B cell (primary cell): ENCODE results near the gene IL26. TPM values are rescaled to one million over a fixed set of nuclear protein-coding genes. Genes with fewer than 3 reads are reported as not detected.
"Not testable (repeated sequence)": the region's sequence is repeated elsewhere in the genome, so short reads cannot be mapped to it uniquely, and the experiment has no call there.

ENCODE experiments used
- ATAC-seq: fragments of 200-7000 bp; cut with Tn5 transposase; one replicate; pipeline ENCODE4 v1.10.0; 2021; ENCODE audit warnings: low read depth, mild to moderate bottlenecking, moderate number of reproducible peaks, moderate library complexity
- CTCF ChIA-PET: fragments of 350-600 bp; sonication (Branson Sonifier 250); formaldehyde crosslinking; loops from one replicate; lab custom pipeline; 2021; ENCODE audit warnings: antibody characterized with exemption, inconsistent platforms; lab: Charles Lee
- POLR2A ChIA-PET: fragments of 350-600 bp; sonication (Branson Sonifier 250); formaldehyde crosslinking; loops from one replicate; lab custom pipeline; 2021; ENCODE audit warnings: antibody characterized with exemption; lab: Charles Lee
- DNase-seq: peaks from one replicate; pipeline ENCODE4 v3.0.0; 2013
- H2AFZ ChIP-seq: 2 replicates; pipeline ENCODE4 v1.6.1; 2012; ENCODE audit warnings: mild to moderate bottlenecking, low read depth, low read length; ENCODE audit not compliant: insufficient read depth, poor library complexity, severe bottlenecking
- H3K27ac ChIP-seq, 2 donors: 1 replicate in 1 of 2; 2 replicates in 1 of 2; pipeline ENCODE4 v1.5.1; 2012 to 2013; ENCODE audit warnings: low read length in 2 of 2, mild to moderate bottlenecking in 2 of 2, moderate library complexity in 1 of 2
- H3K27me3 ChIP-seq, 4 experiments: fragments of 200-600 bp in 1 of 4; sonication (generic) in 1 of 4; replicated peaks in 1 of 4; 1 replicate in 2 of 4; 2 replicates in 2 of 4; pipeline versions ENCODE4 v1.6.1 to v1.7.0; 2013 to 2016; ENCODE audit warnings: low read length in 3 of 4, mild to moderate bottlenecking in 2 of 4, mixed read lengths in 1 of 4, moderate library complexity in 1 of 4; ENCODE audit not compliant: insufficient read depth in 4 of 4, control insufficient read depth in 3 of 4; ENCODE audit errors: control extremely low read depth in 1 of 4
- H3K36me3 ChIP-seq, 2 experiments: replicated peaks in 1 of 2; 1 replicate in 1 of 2; 2 replicates in 1 of 2; pipeline versions ENCODE4 v1.6.1 to v1.7.1; 2013; ENCODE audit warnings: low read length in 1 of 2; ENCODE audit not compliant: insufficient read depth in 2 of 2, control insufficient read depth in 1 of 2; ENCODE audit errors: control extremely low read depth in 1 of 2, extremely low read depth in 1 of 2
- H3K4me1 ChIP-seq, 2 donors: fragments of 200-600 bp in 1 of 2; sonication (generic) in 1 of 2; 1 replicate in 1 of 2; 2 replicates in 1 of 2; pipeline versions ENCODE4 v1.5.1 to v1.6.1; 2013 to 2017; ENCODE audit warnings: low read length in 2 of 2; ENCODE audit not compliant: control insufficient read depth in 2 of 2, insufficient read depth in 2 of 2
- H3K4me2 ChIP-seq: replicated peaks from 2 replicates; pipeline ENCODE3; 2012; ENCODE audit warnings: mild to moderate bottlenecking, low read depth, low read length; ENCODE audit not compliant: poor library complexity, severe bottlenecking
- H3K4me3 ChIP-seq, 5 experiments: fragments of 200-600 bp in 1 of 5; sonication (generic) in 1 of 5; 1 replicate in 3 of 5; 2 replicates in 2 of 5; pipeline versions ENCODE4 v1.5.1 to v1.7.0; 2011 to 2016; ENCODE audit warnings: low read length in 4 of 5, mild to moderate bottlenecking in 4 of 5, low read depth in 2 of 5, control low read depth in 1 of 5, moderate library complexity in 1 of 5; ENCODE audit not compliant: insufficient read depth in 1 of 5; ENCODE audit errors: control extremely low read depth in 1 of 5, extremely low read depth in 1 of 5
- H3K79me2 ChIP-seq: fragments of 200-600 bp; sonication (generic); one replicate; pipeline ENCODE4 v1.6.0; 2016; ENCODE audit warnings: low read length; ENCODE audit not compliant: control insufficient read depth, insufficient read depth
- H3K9ac ChIP-seq: fragments of 200-600 bp; sonication (generic); 2 replicates; pipeline ENCODE4 v1.6.1; 2017; ENCODE audit warnings: mild to moderate bottlenecking, low read length, moderate library complexity
- H3K9me3 ChIP-seq, 3 donors: one replicate each; pipeline versions ENCODE4 v1.6.1 to v1.7.1; 2013; ENCODE audit warnings: low read length in 2 of 3; ENCODE audit not compliant: control insufficient read depth in 2 of 3, insufficient read depth in 1 of 3; ENCODE audit errors: control extremely low read depth in 1 of 3
- H4K20me1 ChIP-seq: 2 replicates; pipeline ENCODE4 v1.6.0; 2012; ENCODE audit warnings: mild to moderate bottlenecking, low read length; ENCODE audit not compliant: insufficient read depth, control insufficient read depth, poor library complexity, severe bottlenecking
- H3K27ac Mint-ChIP-seq: one replicate; pipeline ENCODE4 v1.8.0; 2021; ENCODE audit warnings: mixed read lengths
- H3K27me3 Mint-ChIP-seq: one replicate; pipeline ENCODE4 v1.8.0; 2021; ENCODE audit warnings: mixed read lengths
- H3K4me1 Mint-ChIP-seq: one replicate; pipeline ENCODE4 v1.8.0; 2021; ENCODE audit warnings: mixed read lengths
- H3K4me3 Mint-ChIP-seq: one replicate; pipeline ENCODE4 v1.8.0; 2021; ENCODE audit warnings: mixed read lengths
- H3K9me3 Mint-ChIP-seq: one replicate; pipeline ENCODE4 v1.8.0; 2022; ENCODE audit warnings: mixed read lengths; ENCODE audit not compliant: insufficient read depth
- CTCF ChIP-seq: fragments of 200-600 bp; IDR thresholded peaks from one replicate; pipeline ENCODE4 v1.8.0; 2022; ENCODE audit warnings: antibody characterized with exemption, mild to moderate bottlenecking
- EZH2 ChIP-seq: IDR thresholded peaks from 2 replicates; pipeline ENCODE4 v1.6.1; 2012; ENCODE audit warnings: borderline replicate concordance, low read depth, mild to moderate bottlenecking, moderate library complexity, low read length; ENCODE audit not compliant: insufficient read depth, poor library complexity, severe bottlenecking
- WGBS: methylation state at CpG from one replicate; pipeline ENCODE4 v1.1.5; 2013; ENCODE audit warnings: missing lambda C conversion rate; ENCODE audit not compliant: insufficient coverage; 5-methylcytosine and 5-hydroxymethylcytosine counted together
- intact Hi-C: fragments of 100-400 bp; cut with micrococcal nuclease; formaldehyde crosslinking; loops from one replicate; pipeline ENCODE4 v1.10.0; 2022
- polyA plus RNA-seq: library from polyadenylated mRNA; depleted of rRNA; stranded (reverse); fragments of >200 nt; gene quantifications from 2 replicates; pipeline ENCODE4 v1.2.3, GENCODE V29; 2012
- total RNA-seq, 2 donors: library from RNA; stranded (reverse); fragments of 120-200 nt in 1 of 2; gene quantifications; 1 replicate in 1 of 2; 2 replicates in 1 of 2; pipeline versions ENCODE4 v1.2.3 to v1.2.4, GENCODE V29; 2013 to 2022

The IL26 gene
- total and polyA plus RNA-seq, 2 donors (not counting 1 experiment from before 2014, with no cell fraction given), result not detected

- intact Hi-C loops, result loop anchor here (10.0 kb wide), 1 partner anchor 583 kb away; the partner anchor contains the start of gene MDM2
- ATAC-seq, result no peak
- Histone ChIP-seq H3K36me3 (no peaks in the 10 kb centered on the region), H3K27me3 (peaks cover 0 to 3% (median 0%) of the 10 kb centered on the region in 4 experiments), H4K20me1 (no peaks in the 10 kb centered on the region), H3K4me2 (no peak overlapping the region), H3K4me1 (peaks cover 6 to 7% of the 10 kb centered on the region in 2 donors), H3K9ac (no peak overlapping the region), H3K79me2 (no peaks in the 10 kb centered on the region), H3K9me3 (no peaks in the 10 kb centered on the region), H3K27ac (no peak overlapping the region), H3K4me3 (no peak overlapping the region), H2AFZ (no peak overlapping the region)
- POLR2A ChIA-PET, result no interaction called here
- TF ChIP-seq EZH2 (no peak), CTCF (no peak)
- Mint-ChIP-seq H3K9me3 (no peaks in the 10 kb centered on the region), H3K4me3 (no peak overlapping the region), H3K27me3 (peaks cover 9% of the 10 kb centered on the region), H3K4me1 (peaks cover 6% of the 10 kb centered on the region), H3K27ac (no peak overlapping the region)
- no peak for DNase-seq
- CTCF ChIA-PET, result interaction anchor here (0.7 to 5.3 kb wide), 6 partner anchors 88 to 181 kb away, joined by 5 to 116 read pairs (median 8); no protein-coding TSS in a partner anchor
- no CpG with 5 or more reads among the region's 1 CpG for WGBS
These were observed 4.1 kb downstream of the IL26 start for GRCh38 chr12:68221497-68221896.

- no peak overlapping the region for H3K4me3 ChIP-seq
- H3K4me1 Mint-ChIP-seq, result no peaks in the 10 kb centered on the region
- no peak overlapping the region for H2AFZ ChIP-seq
- H3K27me3 Mint-ChIP-seq, result peaks cover 20% of the 10 kb centered on the region
- ATAC-seq (no peak), DNase-seq (no peak)
- TF ChIP-seq EZH2, result no peak
- TF ChIP-seq CTCF, result no peak
- H3K27me3 ChIP-seq, result no peaks in the 10 kb centered on the region
- ChIA-PET CTCF (interaction anchor here (2.5 kb wide), 1 partner anchor 12 kb away, joined by 12 read pairs; no protein-coding TSS in a partner anchor), POLR2A (no interaction called here)
- H3K4me2 ChIP-seq, result no peak overlapping the region
- no peak overlapping the region for H3K9ac ChIP-seq
- no peaks in the 10 kb centered on the region for H3K9me3 ChIP-seq
- H3K27ac ChIP-seq, result no peak overlapping the region
- H3K4me3 Mint-ChIP-seq, result no peak overlapping the region
- WGBS, result no CpG with 5 or more reads among the region's 2 CpGs
- H3K79me2 ChIP-seq, result no peaks in the 10 kb centered on the region
- no peaks in the 10 kb centered on the region for H4K20me1 ChIP-seq
- H3K27ac Mint-ChIP-seq, result no peak overlapping the region
- no peaks in the 10 kb centered on the region for H3K9me3 Mint-ChIP-seq
- no peaks in the 10 kb centered on the region for H3K4me1 ChIP-seq
- intact Hi-C loops, result no loop called here
- H3K36me3 ChIP-seq, result no peaks in the 10 kb centered on the region
These were observed 14.7 kb downstream of the IL26 start for GRCh38 chr12:68210875-68211274.

GRCh38 chr12:68209048-68209728 is 16.4 kb downstream of the IL26 start:
- H3K4me3 Mint-ChIP-seq, intact Hi-C loops, H2AFZ ChIP-seq, H3K79me2 ChIP-seq, CTCF ChIA-PET, H3K27me3 ChIP-seq, H3K27ac ChIP-seq, H3K27ac Mint-ChIP-seq, H3K9me3 ChIP-seq, DNase-seq, ATAC-seq, POLR2A ChIA-PET, H3K4me2 ChIP-seq, H3K36me3 ChIP-seq, H4K20me1 ChIP-seq, H3K9me3 Mint-ChIP-seq, H3K9ac ChIP-seq, H3K4me3 ChIP-seq, H3K4me1 Mint-ChIP-seq, H3K4me1 ChIP-seq: not testable (repeated sequence)
- 80% methylated on average over 5 of the region's 12 CpGs for WGBS
- H3K27me3 Mint-ChIP-seq, result peaks cover 17% of the 10 kb centered on the region
